Ovary (tissue), 9 donors: ENCODE measurements around the gene RACK1. TPM values are rescaled to one million over a fixed set of nuclear protein-coding genes. Genes with fewer than 3 reads are reported as not detected.

Source experiments
- DNase-seq, 5 donors: peaks; one replicate each; pipeline ENCODE4 v3.0.0-alpha.2; 2019 to 2020
- H3K27ac ChIP-seq, 2 donors: fragments of 200-600 bp; one replicate each; pipeline versions ENCODE4 v1.5.1 to v1.8.0; 2019 to 2022
- H3K27me3 ChIP-seq: fragments of 200-600 bp; one replicate; pipeline ENCODE4 v1.8.0; 2022
- H3K36me3 ChIP-seq: fragments of 200-600 bp; sonication (generic); one replicate; pipeline ENCODE4 v1.5.1; 2019
- H3K4me1 ChIP-seq: one replicate; pipeline ENCODE4 v1.8.1; 2013; ENCODE audit warnings: mild to moderate bottlenecking, moderate library complexity; ENCODE audit not compliant: insufficient read depth
- H3K4me3 ChIP-seq: fragments of 200-600 bp; sonication (generic); one replicate; pipeline ENCODE4 v1.5.1; 2017
- H3K9me3 ChIP-seq, 2 donors: fragments of 200-600 bp in 1 of 2; sonication (generic) in 1 of 2; one replicate each; pipeline versions ENCODE4 v1.5.1 to v1.8.1; 2013 to 2019; ENCODE audit warnings: mild to moderate bottlenecking in 1 of 2, moderate library complexity in 1 of 2
- CTCF ChIP-seq, 3 donors: fragments of 450-650 bp in 2 of 3; fragments of 200-600 bp in 1 of 3; IDR thresholded peaks; one replicate each; pipeline versions ENCODE4 v1.5.1 to v1.8.0; 2016 to 2022; ENCODE audit warnings: antibody characterized with exemption in 3 of 3, mild to moderate bottlenecking in 1 of 3
- EP300 ChIP-seq: sonication (generic); formaldehyde crosslinking; IDR thresholded peaks from one replicate; pipeline ENCODE4 v1.6.1; 2017; ENCODE audit warnings: antibody characterized with exemption
- POLR2A ChIP-seq: fragments of 450-650 bp; IDR thresholded peaks from one replicate; pipeline ENCODE4 v1.6.1; 2017; ENCODE audit warnings: antibody characterized with exemption, mild to moderate bottlenecking, moderate library complexity
- WGBS, 3 donors: extraction: QIAGEN DNeasy Blood & Tissue Kit in 1 of 3; methylation state at CpG; one replicate each; pipeline versions ENCODE4 v1.1.5 to v1.1.7; 2013 to 2017; 5-methylcytosine and 5-hydroxymethylcytosine counted together
- intact Hi-C, 4 donors: fragments of 100-400 bp; cut with DNase I; formaldehyde crosslinking; loops; one replicate each; pipeline versions ENCODE4 v1.11.0 to v1.15.1; 2022 to 2023
- polyA plus RNA-seq, 2 donors: library from polyadenylated mRNA; stranded (reverse); fragments of 200-250 nt in 1 of 2; fragments of 350-450 nt in 1 of 2; fragmentation: Illumina TruSeq in 1 of 2; extraction: RNeasy Lipid Tissue Mini Kit (QIAGEN cat#74804) in 1 of 2; gene quantifications; one replicate each; pipeline ENCODE4 v1.2.3, GENCODE V29; 2013 to 2014
- total RNA-seq, 7 donors: library from RNA; depleted of rRNA in 2 of 7; stranded (reverse); fragments of >200 nt in 2 of 7; fragmentation: NEBNext Ultra II Directional in 3 of 7; extraction: Animal tissue kit (Norgen Biotek cat#: 25700) in 3 of 7; gene quantifications; one replicate each; pipeline versions ENCODE4 v1.1.0 to v1.2.4, GENCODE V29; 2016 to 2023
- donor health status: DM: no; HTN: no; CAD: no; lungs with moderate emphysema.
- donor health status: DM: no; HTN: no; CAD: no.
- donor health status: Bipolar disorder and iron deficiency.
- donor health status: DM: yes; HTN: yes; CAD: no.
- donor health status: DM: no; HTN: no; CAD: no.
- donor health status: DM: yes; HTN: yes; CAD: no.

RACK1 gene
- total and polyA plus RNA-seq, 9 donors, result 2,570 to 4,895 (median 3,203) TPM

GRCh38 chr5:181230551-181230950, 13.2 kb downstream of the RACK1 start:
- Histone ChIP-seq H3K4me3 (no peak overlapping the region), H3K9me3 (no peaks in the 10 kb centered on the region), H3K27me3 (no peaks in the 10 kb centered on the region), H3K4me1 (no peaks in the 10 kb centered on the region), H3K27ac (no peak overlapping the region), H3K36me3 (no peaks in the 10 kb centered on the region)
- TF ChIP-seq CTCF (IDR thresholded peaks at IDR 0.05) (no peak), POLR2A (no peak), EP300 (no peak)
- 84 to 90% (median 85%) methylated on average over 6 of the region's 6 CpGs for WGBS, 3 donors
- intact Hi-C loops, result no loop called here
- DNase-seq, result no peak

GRCh38 chr5:181229996-181230395, 13.7 kb downstream of the RACK1 start:
- H3K27ac ChIP-seq, result no peak overlapping the region
- H3K9me3 ChIP-seq, result no peaks in the 10 kb centered on the region
- no peaks in the 10 kb centered on the region for H3K4me1 ChIP-seq
- 87 to 94% (median 88%) methylated on average over 13 of the region's 13 CpGs for WGBS, 3 donors
- no peak overlapping the region for H3K4me3 ChIP-seq
- TF ChIP-seq CTCF (IDR thresholded peaks at IDR 0.05) (no peak), EP300 (no peak), POLR2A (no peak)
- intact Hi-C loops, result no loop called here
- H3K36me3 ChIP-seq, result no peaks in the 10 kb centered on the region
- H3K27me3 ChIP-seq, result no peaks in the 10 kb centered on the region
- no peak for DNase-seq

- Histone ChIP-seq H3K36me3 (no peaks in the 10 kb centered on the region), H3K4me3 (peak overlapping the region; percentile 86), H3K9me3 (no peaks in the 10 kb centered on the region), H3K4me1 (peaks cover 5% of the 10 kb centered on the region), H3K27ac (no peak overlapping the region), H3K27me3 (no peaks in the 10 kb centered on the region)
- intact Hi-C loops, result loop anchor here in 2 of 4 donors (2.0 to 5.0 kb wide), 2 partner anchors 18 to 37 kb away; partner anchors contain the start of gene RACK1 (in 1 of the 2)
- WGBS, 3 donors, result 46 to 72% (median 63%) methylated on average over 22 of the region's 22 CpGs
- DNase-seq, result peak in 2 of 5 donors; percentile 51 to 57
- no peak for TF ChIP-seq EP300
- no peak for TF ChIP-seq CTCF (IDR thresholded peaks at IDR 0.05)
- TF ChIP-seq POLR2A, result no peak
These were observed 19.1 kb downstream of the RACK1 start for GRCh38 chr5:181224390-181225229.

- 0% methylated on average over 31 of the region's 31 CpGs for WGBS, 3 donors
- Histone ChIP-seq H3K27ac (peak overlapping the region; percentile 77 to 97), H3K36me3 (no peaks in the 10 kb centered on the region), H3K27me3 (no peaks in the 10 kb centered on the region), H3K9me3 (no peaks in the 10 kb centered on the region), H3K4me3 (peak overlapping the region; percentile 86), H3K4me1 (peaks cover 5% of the 10 kb centered on the region)
- DNase-seq, result peak in 2 of 5 donors; percentile 66 to 77
- intact Hi-C loops, result loop anchor here in 2 of 4 donors (2.0 to 5.0 kb wide), 2 partner anchors 19 to 37 kb away; partner anchors contain the start of gene RACK1 (in 2 of the 2)
- no peak for TF ChIP-seq CTCF (IDR thresholded peaks at IDR 0.05)
These were observed 19.8 kb downstream of the RACK1 start for GRCh38 chr5:181223729-181224389.
